A673 (cell line): Measurements from ENCODE around the gene PARD3. TPM values are rescaled to one million over a fixed set of nuclear protein-coding genes. Genes with fewer than 3 reads are reported as not detected.

Source experiments
- BruUV-seq: library from RNA; stranded (reverse); fragments of 400-500 nt; replicated peaks from 2 replicates; lab custom pipeline; 2021; lab: Mats Ljungman, UMichigan
- CTCF ChIA-PET: fragments of 300-600 bp; sonication (Branson Sonifier 250); formaldehyde crosslinking; loops from one replicate; lab custom pipeline; 2022; ENCODE audit warnings: antibody characterized with exemption; lab: Charles Lee
- POLR2A ChIA-PET: fragments of 300-600 bp; sonication (Branson Sonifier 250); formaldehyde crosslinking; loops from one replicate; lab custom pipeline; 2022; ENCODE audit warnings: antibody characterized with exemption; ENCODE audit not compliant: low non-redundant PET; lab: Charles Lee
- DNase-seq: peaks from one replicate; pipeline ENCODE4 v3.0.0-alpha.2; 2015; ENCODE audit warnings: low spot score
- H3K27ac ChIP-seq: fragments of 200-600 bp; sonication (generic); 2 replicates; pipeline ENCODE4 v1.5.1; 2016; ENCODE audit warnings: mixed run types, low read depth, mild to moderate bottlenecking, mixed read lengths, antibody characterized with exemption, low read length; ENCODE audit not compliant: poor library complexity, severe bottlenecking
- H3K27me3 ChIP-seq: fragments of 200-600 bp; sonication (generic); replicated peaks from 2 replicates; pipeline ENCODE4 v1.6.1; 2017; ENCODE audit warnings: mixed run types, low read depth, mild to moderate bottlenecking, mixed read lengths, antibody characterized with exemption, low read length; ENCODE audit not compliant: insufficient read depth, poor library complexity
- H3K36me3 ChIP-seq: fragments of 200-600 bp; sonication (generic); 2 replicates; pipeline ENCODE4 v1.6.1; 2016; ENCODE audit warnings: mixed run types, mild to moderate bottlenecking, mixed read lengths, antibody characterized with exemption, low read length; ENCODE audit not compliant: insufficient read depth, poor library complexity, severe bottlenecking
- H3K4me1 ChIP-seq: fragments of 200-600 bp; sonication (generic); 2 replicates; pipeline ENCODE4 v1.6.1; 2017; ENCODE audit warnings: mixed run types, mild to moderate bottlenecking, mixed read lengths, antibody characterized with exemption, low read length; ENCODE audit not compliant: insufficient read depth, poor library complexity, severe bottlenecking
- H3K4me3 ChIP-seq: fragments of 200-600 bp; sonication (generic); 2 replicates; pipeline ENCODE4 v1.5.1; 2016; ENCODE audit warnings: low read depth, mixed run types, mild to moderate bottlenecking, mixed read lengths, low read length; ENCODE audit not compliant: poor library complexity, severe bottlenecking
- H3K9me3 ChIP-seq: fragments of 200-600 bp; sonication (generic); 2 replicates; pipeline ENCODE4 v1.6.1; 2016; ENCODE audit warnings: mixed run types, low read depth, mild to moderate bottlenecking, mixed read lengths, antibody characterized with exemption, low read length; ENCODE audit not compliant: poor library complexity, severe bottlenecking
- EZH2 ChIP-seq: fragments of 200-600 bp; sonication (generic); IDR thresholded peaks from 2 replicates; pipeline ENCODE4 v1.6.1; 2017; ENCODE audit warnings: borderline replicate concordance, low read depth, mild to moderate bottlenecking, mixed read lengths, antibody characterized with exemption, low read length; ENCODE audit not compliant: poor library complexity, severe bottlenecking
- intact Hi-C: fragments of 100-400 bp; cut with micrococcal nuclease; formaldehyde crosslinking; loops from one replicate; pipeline ENCODE4 v1.10.0; 2022; ENCODE audit not compliant: unreplicated experiment
- total RNA-seq: library from RNA; stranded (reverse); gene quantifications from 2 replicates; pipeline ENCODE4 v1.2.3, GENCODE V29; 2021
- TF ChIP-seq, protein P1 (sequence below): fragments of 300-800, 200-600 bp; sonication (generic); conservative IDR thresholded peaks from 2 replicates; pipeline ENCODE4 v1.5.1; 2017; ENCODE audit warnings: low read depth, mild to moderate bottlenecking, antibody characterized with exemption, low read length, moderate library complexity, mixed read lengths

The PARD3 gene
- total RNA-seq, 1 experiment from 2014 or later, result 28.0 TPM

DNA sequence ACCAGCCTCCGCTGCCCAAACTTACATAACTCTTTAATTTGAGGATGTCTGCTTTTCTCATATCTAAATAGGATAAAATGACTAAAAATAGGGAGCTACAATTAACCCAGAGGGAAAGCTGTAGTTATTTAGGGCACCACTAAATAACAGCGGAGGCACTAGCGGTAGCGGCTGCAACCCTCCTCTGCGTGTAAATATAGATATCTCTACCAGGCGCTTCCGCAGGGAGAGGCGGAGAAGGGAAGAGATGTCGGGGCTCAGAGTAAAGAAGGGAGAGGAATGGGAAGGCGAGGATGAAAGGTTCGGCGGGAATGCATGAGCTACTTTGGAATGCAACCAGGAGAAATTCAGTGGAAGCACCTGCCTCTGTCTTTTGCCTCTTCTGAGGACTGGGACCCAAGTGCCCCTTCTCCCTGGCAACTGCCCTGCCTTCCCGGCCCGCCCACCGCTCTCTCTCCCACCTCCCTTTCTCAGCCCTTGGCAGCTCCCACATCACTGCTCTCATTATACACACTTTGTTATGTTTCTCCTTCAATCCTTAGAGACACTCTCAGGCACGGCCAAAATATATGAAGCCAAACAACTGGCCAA, 698.3 kb downstream of the PARD3 start:
- no TSS peak for BruUV-seq
- intact Hi-C loops, result no loop called here
- TF ChIP-seq, protein P1, sequence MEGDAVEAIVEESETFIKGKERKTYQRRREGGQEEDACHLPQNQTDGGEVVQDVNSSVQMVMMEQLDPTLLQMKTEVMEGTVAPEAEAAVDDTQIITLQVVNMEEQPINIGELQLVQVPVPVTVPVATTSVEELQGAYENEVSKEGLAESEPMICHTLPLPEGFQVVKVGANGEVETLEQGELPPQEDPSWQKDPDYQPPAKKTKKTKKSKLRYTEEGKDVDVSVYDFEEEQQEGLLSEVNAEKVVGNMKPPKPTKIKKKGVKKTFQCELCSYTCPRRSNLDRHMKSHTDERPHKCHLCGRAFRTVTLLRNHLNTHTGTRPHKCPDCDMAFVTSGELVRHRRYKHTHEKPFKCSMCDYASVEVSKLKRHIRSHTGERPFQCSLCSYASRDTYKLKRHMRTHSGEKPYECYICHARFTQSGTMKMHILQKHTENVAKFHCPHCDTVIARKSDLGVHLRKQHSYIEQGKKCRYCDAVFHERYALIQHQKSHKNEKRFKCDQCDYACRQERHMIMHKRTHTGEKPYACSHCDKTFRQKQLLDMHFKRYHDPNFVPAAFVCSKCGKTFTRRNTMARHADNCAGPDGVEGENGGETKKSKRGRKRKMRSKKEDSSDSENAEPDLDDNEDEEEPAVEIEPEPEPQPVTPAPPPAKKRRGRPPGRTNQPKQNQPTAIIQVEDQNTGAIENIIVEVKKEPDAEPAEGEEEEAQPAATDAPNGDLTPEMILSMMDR, result no peak
- no peak for TF ChIP-seq EZH2
- DNase-seq, result no peak
- H3K4me1 ChIP-seq, result peaks cover 11% of the 10 kb centered on the region
- CTCF ChIA-PET, result interaction anchor here (0.6 kb wide), 1 partner anchor 1916 kb away, joined by 7 read pairs; no protein-coding TSS in a partner anchor
- no peaks in the 10 kb centered on the region for H3K27me3 ChIP-seq
- no peaks in the 10 kb centered on the region for H3K36me3 ChIP-seq
- H3K9me3 ChIP-seq, result no peaks in the 10 kb centered on the region
- H3K4me3 ChIP-seq, result no peak overlapping the region
- H3K27ac ChIP-seq, result no peak overlapping the region
- POLR2A ChIA-PET, result no interaction called here

DNA sequence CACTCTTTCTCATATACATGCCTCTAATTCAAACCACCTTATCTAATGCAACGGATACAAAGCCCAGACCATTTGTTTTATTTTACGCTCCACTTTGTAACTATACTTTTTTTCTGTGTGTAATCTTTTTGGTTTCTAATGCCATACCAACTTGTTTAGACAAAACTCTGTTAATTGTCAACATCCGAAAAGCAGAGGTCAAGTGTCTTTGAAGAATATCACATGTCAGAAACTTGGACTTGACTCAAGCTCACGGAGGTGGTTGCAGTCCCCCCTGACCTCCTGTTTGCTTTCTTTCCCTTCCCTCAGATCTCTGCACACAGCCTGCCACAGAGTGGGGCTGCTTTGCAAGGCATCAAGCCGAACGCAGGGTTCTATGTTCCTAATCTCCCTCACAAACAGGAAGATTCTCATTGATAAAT, 698.9 kb downstream of the PARD3 start:
- Histone ChIP-seq H3K27me3 (no peaks in the 10 kb centered on the region), H3K36me3 (no peaks in the 10 kb centered on the region), H3K4me3 (no peak overlapping the region), H3K9me3 (no peaks in the 10 kb centered on the region), H3K27ac (no peak overlapping the region), H3K4me1 (peaks cover 11% of the 10 kb centered on the region)
- intact Hi-C loops, result no loop called here
- ChIA-PET CTCF (no interaction called here), POLR2A (no interaction called here)
- TF ChIP-seq, protein P1, result no peak; the same call in 1 of the 2 replicates
- no peak for TF ChIP-seq EZH2
- DNase-seq, result no peak
- no TSS peak for BruUV-seq

DNA sequence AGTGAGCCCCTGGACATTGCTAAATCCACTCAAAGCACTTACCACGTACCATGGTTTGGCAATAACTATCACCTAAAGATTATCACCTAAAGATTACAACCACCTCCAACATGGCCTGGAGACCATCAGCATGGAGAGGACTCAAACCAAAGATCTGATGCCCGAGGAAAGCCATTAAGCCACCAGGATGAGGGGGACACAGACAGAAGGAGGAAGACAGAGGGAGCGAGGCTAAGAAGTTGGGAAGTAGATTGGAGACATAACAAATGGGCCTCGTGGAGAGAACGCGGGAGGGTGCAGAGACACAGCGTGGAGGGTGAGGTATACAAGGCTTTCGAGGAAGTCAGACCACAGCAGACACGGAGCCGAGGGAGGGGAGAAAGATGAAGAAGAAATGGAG, 700.2 kb downstream of the PARD3 start:
- H3K27me3 ChIP-seq, result no peaks in the 10 kb centered on the region
- no TSS peak for BruUV-seq
- no peak overlapping the region for H3K4me3 ChIP-seq
- H3K36me3 ChIP-seq, result no peaks in the 10 kb centered on the region
- no peak overlapping the region for H3K27ac ChIP-seq
- intact Hi-C loops, result no loop called here
- no peak for DNase-seq
- CTCF ChIA-PET, result no interaction called here
- peaks cover 11% of the 10 kb centered on the region for H3K4me1 ChIP-seq
- POLR2A ChIA-PET, result no interaction called here
- TF ChIP-seq, protein P1, result no peak
- TF ChIP-seq EZH2, result no peak
- no peaks in the 10 kb centered on the region for H3K9me3 ChIP-seq
